Natural killer cell treated with Interleukin-12 subunit alpha and Interleukin-12 subunit beta and Interleukin-15 and Interleukin-18, amount 100 ng/mL, for 72 hours (primary cell): ENCODE results near the gene FAM20C. TPM values are rescaled to one million over a fixed set of nuclear protein-coding genes. Genes with fewer than 3 reads are reported as not detected.

Experiments
- ATAC-seq, 2 donors: fragments of 150-1000 bp; cut with Tn5 transposase in 1 of 2; sonication (Bioruptor Pico), chemical (Tn5 transposase) in 1 of 2; 2 replicates each; pipeline ENCODE4 v1.10.0; 2021
- DNase-seq: peaks from one replicate; pipeline ENCODE4 v3.0.0; 2022; ENCODE audit warnings: low spot score
- H3K27ac Mint-ChIP-seq, 2 donors: 1 replicate in 1 of 2; 2 replicates in 1 of 2; pipeline ENCODE4 v1.8.0; 2022; ENCODE audit warnings: mixed read lengths in 2 of 2, mild to moderate bottlenecking in 1 of 2, moderate library complexity in 1 of 2
- H3K27me3 Mint-ChIP-seq, 2 donors: 1 replicate in 1 of 2; 2 replicates in 1 of 2; pipeline ENCODE4 v1.8.0; 2022; ENCODE audit warnings: mixed read lengths in 2 of 2
- H3K36me3 Mint-ChIP-seq: one replicate; pipeline ENCODE4 v1.8.0; 2022; ENCODE audit warnings: mixed read lengths
- H3K4me1 Mint-ChIP-seq, 2 donors: 1 replicate in 1 of 2; 2 replicates in 1 of 2; pipeline ENCODE4 v1.8.0; 2022; ENCODE audit warnings: low read depth in 2 of 2, mixed read lengths in 2 of 2, mild to moderate bottlenecking in 1 of 2
- H3K4me3 Mint-ChIP-seq: one replicate; pipeline ENCODE4 v1.8.0; 2022; ENCODE audit warnings: mixed read lengths
- H3K9me3 Mint-ChIP-seq: 2 replicates; pipeline ENCODE4 v1.8.0; 2022; ENCODE audit warnings: mixed read lengths
- total RNA-seq, 2 donors: library from RNA; stranded (reverse); gene quantifications; one replicate each; pipeline ENCODE4 v1.2.3, GENCODE V29; 2022

FAM20C gene
- total RNA-seq, 2 donors from 2014 or later = 0.62 to 0.98 TPM

- DNase-seq (peak; percentile 47), ATAC-seq (no peak)
- H3K9me3 Mint-ChIP-seq = no peaks in the 10 kb centered on the region
- no peaks in the 10 kb centered on the region for H3K4me1 Mint-ChIP-seq
- no peaks in the 10 kb centered on the region for H3K36me3 Mint-ChIP-seq
- no peak overlapping the region for H3K27ac Mint-ChIP-seq
- H3K4me3 Mint-ChIP-seq = no peak overlapping the region
- no peaks in the 10 kb centered on the region for H3K27me3 Mint-ChIP-seq
Measured at GRCh38 chr7:254337-255037, 62.1 kb downstream of the FAM20C start.

DNA sequence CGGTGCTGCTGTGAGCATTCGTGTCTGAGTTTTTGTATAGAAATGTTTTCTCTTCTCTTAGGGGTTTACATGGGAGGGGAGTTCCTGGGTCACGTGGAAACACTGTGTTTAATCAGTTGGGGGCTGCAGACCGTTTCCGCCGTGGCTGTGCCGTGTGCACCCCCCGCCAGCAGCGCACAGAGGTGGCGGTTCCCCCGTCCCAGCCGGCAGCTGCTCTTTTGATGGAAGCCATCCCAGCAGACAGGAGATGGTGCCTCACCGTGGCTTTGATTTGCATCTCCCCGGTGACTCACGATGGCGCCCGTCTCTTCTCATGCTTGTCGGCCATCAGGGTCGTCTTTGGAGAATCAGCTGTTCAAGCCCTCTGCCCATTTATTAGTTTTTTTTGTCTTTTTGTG lies 62.7 kb downstream of the FAM20C start:
- Mint-ChIP-seq H3K4me3 (no peak overlapping the region), H3K27ac (no peak overlapping the region), H3K9me3 (no peaks in the 10 kb centered on the region), H3K4me1 (no peaks in the 10 kb centered on the region), H3K36me3 (no peaks in the 10 kb centered on the region), H3K27me3 (no peaks in the 10 kb centered on the region)
- DNase-seq = no peak
- ATAC-seq = no peak

DNA sequence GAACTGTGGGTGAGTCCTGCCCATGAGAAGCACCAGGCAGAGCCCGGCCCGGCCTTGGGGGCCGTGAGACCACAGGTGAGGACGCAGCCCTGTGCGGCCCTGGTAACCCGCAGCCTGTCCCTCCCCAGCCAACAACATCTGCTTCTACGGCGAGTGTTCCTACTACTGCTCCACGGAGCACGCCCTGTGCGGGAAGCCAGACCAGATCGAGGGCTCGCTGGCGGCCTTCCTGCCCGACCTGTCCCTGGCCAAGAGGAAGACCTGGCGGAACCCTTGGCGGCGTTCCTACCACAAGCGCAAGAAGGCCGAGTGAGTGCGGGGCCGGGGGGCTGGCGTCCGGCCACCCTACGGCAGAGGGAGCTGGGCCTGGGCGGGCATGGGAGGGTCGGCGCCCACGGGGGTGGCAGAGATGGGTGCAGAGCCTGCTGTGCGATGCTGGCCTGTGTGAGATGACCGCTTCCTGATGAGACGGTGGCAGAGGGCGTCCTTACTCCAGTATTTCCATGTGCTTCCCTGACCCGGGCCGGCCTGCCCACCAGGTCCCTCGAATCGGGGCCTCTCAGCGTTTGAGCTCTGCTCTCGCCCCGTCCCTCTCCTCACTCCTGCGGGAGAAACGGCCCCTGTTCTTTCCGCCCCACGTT lies 63.5 kb downstream of the FAM20C start:
- no peaks in the 10 kb centered on the region for H3K27me3 Mint-ChIP-seq
- no peaks in the 10 kb centered on the region for H3K36me3 Mint-ChIP-seq
- DNase-seq (peak; percentile 34), ATAC-seq (peak in 1 of 2 donors; percentile 18)
- no peak overlapping the region for H3K27ac Mint-ChIP-seq
- H3K9me3 Mint-ChIP-seq = no peaks in the 10 kb centered on the region
- H3K4me1 Mint-ChIP-seq = no peaks in the 10 kb centered on the region
- H3K4me3 Mint-ChIP-seq = no peak overlapping the region

DNA sequence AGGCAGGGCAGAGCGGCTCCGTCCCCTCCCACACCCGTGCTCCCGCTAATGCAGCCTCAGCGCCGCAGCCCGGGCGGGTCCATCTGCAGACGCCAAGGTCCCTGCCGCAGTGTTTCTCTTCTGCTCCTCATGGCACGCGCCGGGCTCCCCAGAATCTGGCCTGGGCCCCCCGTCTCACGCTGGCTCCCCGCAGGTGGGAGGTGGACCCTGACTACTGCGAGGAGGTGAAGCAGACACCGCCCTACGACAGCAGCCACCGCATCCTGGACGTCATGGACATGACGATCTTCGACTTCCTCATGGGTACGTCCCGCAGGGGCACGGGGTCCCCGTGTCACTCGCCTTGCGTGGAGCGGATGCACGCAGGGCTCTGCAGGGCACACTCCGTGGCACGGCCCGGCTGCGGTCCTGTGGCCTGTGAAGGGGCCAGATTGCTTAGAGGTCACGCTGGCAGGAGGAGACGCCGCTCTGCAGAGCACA lies 64.1 kb downstream of the FAM20C start:
- H3K9me3 Mint-ChIP-seq = no peaks in the 10 kb centered on the region
- no peak overlapping the region for H3K27ac Mint-ChIP-seq
- H3K36me3 Mint-ChIP-seq = no peaks in the 10 kb centered on the region
- peak; percentile 54 for DNase-seq
- no peaks in the 10 kb centered on the region for H3K4me1 Mint-ChIP-seq
- H3K27me3 Mint-ChIP-seq = no peaks in the 10 kb centered on the region
- ATAC-seq = peak in 1 of 2 donors; percentile 38
- H3K4me3 Mint-ChIP-seq = no peak overlapping the region

- no peak overlapping the region for H3K27ac Mint-ChIP-seq
- peaks cover 4% of the 10 kb centered on the region for H3K36me3 Mint-ChIP-seq
- ATAC-seq = no peak
- no peaks in the 10 kb centered on the region for H3K27me3 Mint-ChIP-seq
- no peak for DNase-seq
- no peaks in the 10 kb centered on the region for H3K9me3 Mint-ChIP-seq
- peaks cover 4 to 5% of the 10 kb centered on the region in 2 donors for H3K4me1 Mint-ChIP-seq
- H3K4me3 Mint-ChIP-seq = no peak overlapping the region
Measured at GRCh38 chr7:256981-257646, 64.7 kb downstream of the FAM20C start.

GRCh38 chr7:257647-257992 lies 65.2 kb downstream of the FAM20C start:
- H3K4me1 Mint-ChIP-seq = peaks cover 9 to 10% of the 10 kb centered on the region in 2 donors
- H3K4me3 Mint-ChIP-seq = no peak overlapping the region
- H3K27me3 Mint-ChIP-seq = no peaks in the 10 kb centered on the region
- H3K27ac Mint-ChIP-seq = no peak overlapping the region
- ATAC-seq (no peak), DNase-seq (no peak)
- peaks cover 9% of the 10 kb centered on the region for H3K36me3 Mint-ChIP-seq
- peaks cover 3% of the 10 kb centered on the region for H3K9me3 Mint-ChIP-seq

GRCh38 chr7:258476-259190 lies 66.3 kb downstream of the FAM20C start:
- H3K4me3 Mint-ChIP-seq = no peak overlapping the region
- ATAC-seq (peak in 1 of 2 donors; percentile 12), DNase-seq (no peak)
- H3K36me3 Mint-ChIP-seq = peaks cover 9% of the 10 kb centered on the region
- H3K4me1 Mint-ChIP-seq = peaks cover 10% of the 10 kb centered on the region in 2 donors
- H3K27me3 Mint-ChIP-seq = no peaks in the 10 kb centered on the region
- H3K27ac Mint-ChIP-seq = no peak overlapping the region
- peaks cover 4% of the 10 kb centered on the region for H3K9me3 Mint-ChIP-seq

GRCh38 chr7:259191-259505 lies 66.8 kb downstream of the FAM20C start:
- H3K36me3 Mint-ChIP-seq = peaks cover 9% of the 10 kb centered on the region
- no peaks in the 10 kb centered on the region for H3K27me3 Mint-ChIP-seq
- peaks cover 4% of the 10 kb centered on the region for H3K9me3 Mint-ChIP-seq
- peaks cover 10% of the 10 kb centered on the region in 2 donors for H3K4me1 Mint-ChIP-seq
- DNase-seq (no peak), ATAC-seq (no peak)
- H3K4me3 Mint-ChIP-seq = no peak overlapping the region
- H3K27ac Mint-ChIP-seq = no peak overlapping the region

- H3K27me3 Mint-ChIP-seq = no peaks in the 10 kb centered on the region
- no peak overlapping the region for H3K4me3 Mint-ChIP-seq
- DNase-seq = no peak
- H3K4me1 Mint-ChIP-seq = peaks cover 10% of the 10 kb centered on the region in 2 donors
- no peak overlapping the region for H3K27ac Mint-ChIP-seq
- peaks cover 9% of the 10 kb centered on the region for H3K36me3 Mint-ChIP-seq
- no peak for ATAC-seq
- H3K9me3 Mint-ChIP-seq = peaks cover 4% of the 10 kb centered on the region
Measured at GRCh38 chr7:259751-260405, 67.5 kb downstream of the FAM20C start.

GRCh38 chr7:260441-261281 lies 68.3 kb downstream of the FAM20C start:
- H3K9me3 Mint-ChIP-seq = peaks cover 4% of the 10 kb centered on the region
- peaks cover 9% of the 10 kb centered on the region for H3K36me3 Mint-ChIP-seq
- no peak for ATAC-seq
- peaks cover 10% of the 10 kb centered on the region in 2 donors for H3K4me1 Mint-ChIP-seq
- H3K27ac Mint-ChIP-seq = no peak overlapping the region
- no peak for DNase-seq
- no peak overlapping the region for H3K4me3 Mint-ChIP-seq
- no peaks in the 10 kb centered on the region for H3K27me3 Mint-ChIP-seq

DNA sequence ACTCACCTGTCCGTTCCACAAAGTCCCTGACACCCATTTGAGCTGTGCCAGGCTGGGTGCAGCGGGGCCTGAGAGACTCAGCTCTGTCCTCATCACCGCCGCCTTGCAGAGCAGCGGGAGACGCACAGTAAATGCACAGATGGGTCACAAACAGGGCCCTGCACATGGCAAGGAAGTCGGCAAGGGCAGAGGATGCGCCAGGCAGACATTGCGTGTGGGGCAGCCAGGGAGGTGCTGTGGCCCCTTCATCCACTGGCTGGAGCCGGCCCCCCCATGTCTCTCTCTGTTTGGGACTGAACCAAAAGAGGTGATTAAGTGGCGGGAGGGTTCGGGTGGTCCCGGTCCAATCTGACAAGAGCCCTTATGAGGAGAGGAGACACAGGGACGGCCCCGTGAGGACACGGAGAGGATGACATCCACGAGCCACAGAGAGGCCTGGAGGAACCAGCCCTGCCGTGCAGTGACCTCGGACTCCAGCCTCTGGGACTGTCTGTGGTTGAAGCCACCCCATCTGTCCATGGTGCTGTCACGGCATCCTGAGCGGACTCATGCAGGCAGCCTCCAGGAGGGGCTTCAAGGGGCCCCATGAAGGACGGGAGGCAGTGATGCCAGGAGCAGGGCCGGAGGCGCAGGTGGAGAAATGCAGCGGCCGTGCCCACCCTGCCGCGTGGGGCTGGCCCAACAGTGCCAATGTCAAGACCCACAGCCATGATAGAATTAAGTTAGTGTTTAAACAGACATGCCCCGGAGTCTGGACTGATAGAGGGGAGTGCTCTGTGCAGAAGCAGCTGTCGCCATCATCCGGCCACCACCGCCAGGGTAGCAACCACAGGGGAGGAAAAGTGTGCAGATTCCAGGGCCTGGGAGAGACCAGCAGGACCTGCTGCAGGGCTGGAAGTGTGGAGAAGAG lies 69.2 kb downstream of the FAM20C start:
- no peaks in the 10 kb centered on the region for H3K27me3 Mint-ChIP-seq
- peaks cover 10% of the 10 kb centered on the region in 2 donors for H3K4me1 Mint-ChIP-seq
- peaks cover 4% of the 10 kb centered on the region for H3K9me3 Mint-ChIP-seq
- H3K36me3 Mint-ChIP-seq = peaks cover 9% of the 10 kb centered on the region
- H3K4me3 Mint-ChIP-seq = no peak overlapping the region
- no peak for DNase-seq
- peak overlapping the region in 1 of 2 donors; percentile 17 for H3K27ac Mint-ChIP-seq
- ATAC-seq = no peak

DNA sequence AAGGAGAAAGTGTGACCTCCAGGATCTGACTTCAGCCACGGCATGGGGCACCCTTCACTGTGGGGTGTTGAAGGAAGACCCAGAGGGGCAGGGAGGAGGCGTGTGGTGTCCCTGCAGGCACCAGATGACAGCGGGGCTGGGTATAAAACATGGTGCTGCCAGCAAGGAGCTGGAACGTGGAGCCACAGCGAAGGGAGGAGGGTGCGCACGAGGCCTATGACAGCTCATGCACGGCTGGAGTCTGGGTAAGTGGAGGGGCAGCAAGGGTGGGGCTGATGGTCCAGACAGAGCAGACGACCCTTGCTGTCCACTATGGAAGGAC lies 69.8 kb downstream of the FAM20C start:
- H3K27ac Mint-ChIP-seq = peak overlapping the region in 1 of 2 donors; percentile 17
- peaks cover 4% of the 10 kb centered on the region for H3K9me3 Mint-ChIP-seq
- H3K4me3 Mint-ChIP-seq = peak overlapping the region; percentile 20
- peaks cover 9% of the 10 kb centered on the region for H3K36me3 Mint-ChIP-seq
- no peaks in the 10 kb centered on the region for H3K27me3 Mint-ChIP-seq
- no peak for DNase-seq
- ATAC-seq = no peak
- H3K4me1 Mint-ChIP-seq = peaks cover 10% of the 10 kb centered on the region in 2 donors
